ENCODE results near the gene DLG2.

The DLG2 gene

GRCh38 chr11:83863272-83863671 is 1763.9 kb downstream of the DLG2 start:
- H3K36me3 ChIP-seq (ENCODE audit: control insufficient read depth in 2 of 2, insufficient read depth in 2 of 2, low read length in 2 of 2) = no peaks in the 10 kb centered on the region
- no peaks in the 10 kb centered on the region for H3K4me1 ChIP-seq (ENCODE audit: control insufficient read depth in 2 of 2, insufficient read depth in 2 of 2, low read length in 2 of 2)
- H3K27me3 ChIP-seq (ENCODE audit: control insufficient read depth in 2 of 2, insufficient read depth in 2 of 2, low read length in 2 of 2) = no peaks in the 10 kb centered on the region
- no peak overlapping the region for H3K27ac ChIP-seq (ENCODE audit: low read depth in 2 of 2, low read length in 2 of 2)
- H3K9ac ChIP-seq (ENCODE audit: low read depth in 1 of 2, low read length in 2 of 2) = no peak overlapping the region
- no peaks in the 10 kb centered on the region for H3K9me3 ChIP-seq (ENCODE audit: control insufficient read depth in 2 of 2, low read length in 2 of 2)
- H3K4me3 ChIP-seq (ENCODE audit: low read length in 2 of 2) = no peak overlapping the region

GRCh38 chr11:83862691-83863090 is 1764.5 kb downstream of the DLG2 start:
- Histone ChIP-seq H3K9ac (ENCODE audit: low read depth in 1 of 2, low read length in 2 of 2) (no peak overlapping the region), H3K4me1 (ENCODE audit: control insufficient read depth in 2 of 2, insufficient read depth in 2 of 2, low read length in 2 of 2) (no peaks in the 10 kb centered on the region), H3K4me3 (ENCODE audit: low read length in 2 of 2) (no peak overlapping the region), H3K9me3 (ENCODE audit: control insufficient read depth in 2 of 2, low read length in 2 of 2) (no peaks in the 10 kb centered on the region), H3K27ac (ENCODE audit: low read depth in 2 of 2, low read length in 2 of 2) (no peak overlapping the region), H3K36me3 (ENCODE audit: control insufficient read depth in 2 of 2, insufficient read depth in 2 of 2, low read length in 2 of 2) (no peaks in the 10 kb centered on the region), H3K27me3 (ENCODE audit: control insufficient read depth in 2 of 2, insufficient read depth in 2 of 2, low read length in 2 of 2) (no peaks in the 10 kb centered on the region)

GRCh38 chr11:83862033-83862432 is 1765.1 kb downstream of the DLG2 start:
- H3K9ac ChIP-seq (ENCODE audit: low read depth in 1 of 2, low read length in 2 of 2) = no peak overlapping the region
- peaks cover 0 to 2% of the 10 kb centered on the region in 2 donors for H3K9me3 ChIP-seq (ENCODE audit: control insufficient read depth in 2 of 2, low read length in 2 of 2)
- no peak overlapping the region for H3K27ac ChIP-seq (ENCODE audit: low read depth in 2 of 2, low read length in 2 of 2)
- no peaks in the 10 kb centered on the region for H3K27me3 ChIP-seq (ENCODE audit: control insufficient read depth in 2 of 2, insufficient read depth in 2 of 2, low read length in 2 of 2)
- H3K4me1 ChIP-seq (ENCODE audit: control insufficient read depth in 2 of 2, insufficient read depth in 2 of 2, low read length in 2 of 2) = no peaks in the 10 kb centered on the region
- H3K36me3 ChIP-seq (ENCODE audit: control insufficient read depth in 2 of 2, insufficient read depth in 2 of 2, low read length in 2 of 2) = no peaks in the 10 kb centered on the region
- H3K4me3 ChIP-seq (ENCODE audit: low read length in 2 of 2) = no peak overlapping the region

GRCh38 chr11:83858694-83859093 is 1768.5 kb downstream of the DLG2 start:
- Histone ChIP-seq H3K9me3 (ENCODE audit: control insufficient read depth in 2 of 2, low read length in 2 of 2) (peaks cover 0 to 2% of the 10 kb centered on the region in 2 donors), H3K4me3 (ENCODE audit: low read length in 2 of 2) (no peak overlapping the region), H3K4me1 (ENCODE audit: control insufficient read depth in 2 of 2, insufficient read depth in 2 of 2, low read length in 2 of 2) (no peaks in the 10 kb centered on the region), H3K27me3 (ENCODE audit: control insufficient read depth in 2 of 2, insufficient read depth in 2 of 2, low read length in 2 of 2) (no peaks in the 10 kb centered on the region), H3K9ac (ENCODE audit: low read depth in 1 of 2, low read length in 2 of 2) (no peak overlapping the region), H3K36me3 (ENCODE audit: control insufficient read depth in 2 of 2, insufficient read depth in 2 of 2, low read length in 2 of 2) (no peaks in the 10 kb centered on the region), H3K27ac (ENCODE audit: low read depth in 2 of 2, low read length in 2 of 2) (no peak overlapping the region)

- Histone ChIP-seq H3K4me1 (ENCODE audit: control insufficient read depth in 2 of 2, insufficient read depth in 2 of 2, low read length in 2 of 2) (no peaks in the 10 kb centered on the region), H3K27ac (ENCODE audit: low read depth in 2 of 2, low read length in 2 of 2) (no peak overlapping the region), H3K36me3 (ENCODE audit: control insufficient read depth in 2 of 2, insufficient read depth in 2 of 2, low read length in 2 of 2) (no peaks in the 10 kb centered on the region), H3K27me3 (ENCODE audit: control insufficient read depth in 2 of 2, insufficient read depth in 2 of 2, low read length in 2 of 2) (no peaks in the 10 kb centered on the region), H3K9ac (ENCODE audit: low read depth in 1 of 2, low read length in 2 of 2) (no peak overlapping the region), H3K4me3 (ENCODE audit: low read length in 2 of 2) (no peak overlapping the region), H3K9me3 (ENCODE audit: control insufficient read depth in 2 of 2, low read length in 2 of 2) (peaks cover 0 to 2% of the 10 kb centered on the region in 2 donors)
These were observed 1771.9 kb downstream of the DLG2 start for GRCh38 chr11:83855237-83855636.

GRCh38 chr11:83852775-83853442 is 1774.2 kb downstream of the DLG2 start:
- H3K9me3 ChIP-seq (ENCODE audit: control insufficient read depth in 2 of 2, low read length in 2 of 2) = peaks cover 0 to 2% of the 10 kb centered on the region in 2 donors
- no peaks in the 10 kb centered on the region for H3K4me1 ChIP-seq (ENCODE audit: control insufficient read depth in 2 of 2, insufficient read depth in 2 of 2, low read length in 2 of 2)
- H3K9ac ChIP-seq (ENCODE audit: low read depth in 1 of 2, low read length in 2 of 2) = no peak overlapping the region
- no peaks in the 10 kb centered on the region for H3K36me3 ChIP-seq (ENCODE audit: control insufficient read depth in 2 of 2, insufficient read depth in 2 of 2, low read length in 2 of 2)
- H3K4me3 ChIP-seq (ENCODE audit: low read length in 2 of 2) = no peak overlapping the region
- H3K27ac ChIP-seq (ENCODE audit: low read depth in 2 of 2, low read length in 2 of 2) = no peak overlapping the region
- no peaks in the 10 kb centered on the region for H3K27me3 ChIP-seq (ENCODE audit: control insufficient read depth in 2 of 2, insufficient read depth in 2 of 2, low read length in 2 of 2)

GRCh38 chr11:83852012-83852411 is 1775.1 kb downstream of the DLG2 start:
- Histone ChIP-seq H3K9ac (ENCODE audit: low read depth in 1 of 2, low read length in 2 of 2) (no peak overlapping the region), H3K36me3 (ENCODE audit: control insufficient read depth in 2 of 2, insufficient read depth in 2 of 2, low read length in 2 of 2) (no peaks in the 10 kb centered on the region), H3K27me3 (ENCODE audit: control insufficient read depth in 2 of 2, insufficient read depth in 2 of 2, low read length in 2 of 2) (no peaks in the 10 kb centered on the region), H3K27ac (ENCODE audit: low read depth in 2 of 2, low read length in 2 of 2) (no peak overlapping the region), H3K9me3 (ENCODE audit: control insufficient read depth in 2 of 2, low read length in 2 of 2) (no peaks in the 10 kb centered on the region), H3K4me1 (ENCODE audit: control insufficient read depth in 2 of 2, insufficient read depth in 2 of 2, low read length in 2 of 2) (no peaks in the 10 kb centered on the region), H3K4me3 (ENCODE audit: low read length in 2 of 2) (no peak overlapping the region)

GRCh38 chr11:83847467-83848034 is 1779.6 kb downstream of the DLG2 start:
- Histone ChIP-seq H3K9ac (ENCODE audit: low read depth in 1 of 2, low read length in 2 of 2) (no peak overlapping the region), H3K36me3 (ENCODE audit: control insufficient read depth in 2 of 2, insufficient read depth in 2 of 2, low read length in 2 of 2) (no peaks in the 10 kb centered on the region), H3K27ac (ENCODE audit: low read depth in 2 of 2, low read length in 2 of 2) (no peak overlapping the region), H3K4me3 (ENCODE audit: low read length in 2 of 2) (no peak overlapping the region), H3K9me3 (ENCODE audit: control insufficient read depth in 2 of 2, low read length in 2 of 2) (no peaks in the 10 kb centered on the region), H3K4me1 (ENCODE audit: control insufficient read depth in 2 of 2, insufficient read depth in 2 of 2, low read length in 2 of 2) (no peaks in the 10 kb centered on the region), H3K27me3 (ENCODE audit: control insufficient read depth in 2 of 2, insufficient read depth in 2 of 2, low read length in 2 of 2) (no peaks in the 10 kb centered on the region)

GRCh38 chr11:83845797-83846196 is 1781.3 kb downstream of the DLG2 start:
- H3K9ac ChIP-seq (ENCODE audit: low read depth in 1 of 2, low read length in 2 of 2) = no peak overlapping the region
- no peaks in the 10 kb centered on the region for H3K27me3 ChIP-seq (ENCODE audit: control insufficient read depth in 2 of 2, insufficient read depth in 2 of 2, low read length in 2 of 2)
- no peak overlapping the region for H3K27ac ChIP-seq (ENCODE audit: low read depth in 2 of 2, low read length in 2 of 2)
- H3K4me1 ChIP-seq (ENCODE audit: control insufficient read depth in 2 of 2, insufficient read depth in 2 of 2, low read length in 2 of 2) = no peaks in the 10 kb centered on the region
- no peaks in the 10 kb centered on the region for H3K9me3 ChIP-seq (ENCODE audit: control insufficient read depth in 2 of 2, low read length in 2 of 2)
- H3K4me3 ChIP-seq (ENCODE audit: low read length in 2 of 2) = no peak overlapping the region
- H3K36me3 ChIP-seq (ENCODE audit: control insufficient read depth in 2 of 2, insufficient read depth in 2 of 2, low read length in 2 of 2) = no peaks in the 10 kb centered on the region

- H3K36me3 ChIP-seq (ENCODE audit: control insufficient read depth in 2 of 2, insufficient read depth in 2 of 2, low read length in 2 of 2) = no peaks in the 10 kb centered on the region
- no peak overlapping the region for H3K9ac ChIP-seq (ENCODE audit: low read depth in 1 of 2, low read length in 2 of 2)
- H3K27ac ChIP-seq (ENCODE audit: low read depth in 2 of 2, low read length in 2 of 2) = no peak overlapping the region
- H3K27me3 ChIP-seq (ENCODE audit: control insufficient read depth in 2 of 2, insufficient read depth in 2 of 2, low read length in 2 of 2) = no peaks in the 10 kb centered on the region
- H3K4me1 ChIP-seq (ENCODE audit: control insufficient read depth in 2 of 2, insufficient read depth in 2 of 2, low read length in 2 of 2) = no peaks in the 10 kb centered on the region
- no peaks in the 10 kb centered on the region for H3K9me3 ChIP-seq (ENCODE audit: control insufficient read depth in 2 of 2, low read length in 2 of 2)
- H3K4me3 ChIP-seq (ENCODE audit: low read length in 2 of 2) = no peak overlapping the region
These were observed 1786.8 kb downstream of the DLG2 start for GRCh38 chr11:83840326-83840725.

Measured in mucosa of rectum (tissue), 2 donors.